Left lung (tissue), 10 donors: ENCODE results near the gene GNA12. TPM values are rescaled to one million over a fixed set of nuclear protein-coding genes. Genes with fewer than 3 reads are reported as not detected.
"Not testable (repeated sequence)": the region's sequence is repeated elsewhere in the genome, so short reads cannot be mapped to it uniquely, and the experiment has no call there.

Source experiments
- ATAC-seq: fragments of 200-7000 bp; cut with Tn5 transposase; one replicate; pipeline ENCODE4 v1.9.1; 2020; ENCODE audit warnings: moderate library complexity
- DNase-seq, 4 donors: peaks; one replicate each; pipeline ENCODE4 v3.0.0-alpha.2; 2013 to 2020
- H3K27ac ChIP-seq, 2 donors: fragments of 200-600 bp; sonication (generic) in 1 of 2; one replicate each; pipeline versions ENCODE4 v1.5.0 to v1.8.0; 2020 to 2021
- H3K27me3 ChIP-seq, 2 donors: fragments of 200-600 bp; sonication (generic) in 1 of 2; one replicate each; pipeline versions ENCODE4 v1.5.0 to v1.8.0; 2020 to 2021
- H3K36me3 ChIP-seq, 2 donors: fragments of 200-600 bp; sonication (generic) in 1 of 2; one replicate each; pipeline versions ENCODE4 v1.5.0 to v1.8.0; 2020 to 2021
- H3K4me1 ChIP-seq, 2 donors: fragments of 200-600 bp; one replicate each; pipeline ENCODE4 v1.8.0; 2021
- H3K4me3 ChIP-seq, 2 donors: fragments of 200-600 bp; sonication (generic) in 1 of 2; one replicate each; pipeline versions ENCODE4 v1.5.0 to v1.8.0; 2020 to 2021; ENCODE audit warnings: mild to moderate bottlenecking in 1 of 2
- H3K9me3 ChIP-seq, 2 donors: fragments of 200-600 bp; sonication (generic) in 1 of 2; one replicate each; pipeline versions ENCODE4 v1.5.0 to v1.8.0; 2020 to 2021
- CTCF ChIP-seq, 2 donors: fragments of 200-600 bp; sonication (generic) in 1 of 2; IDR thresholded peaks; one replicate each; pipeline versions ENCODE4 v1.5.0 to v1.8.0; 2021; ENCODE audit warnings: antibody characterized with exemption in 2 of 2
- intact Hi-C, 2 donors: fragments of 100-400 bp; cut with DNase I; formaldehyde crosslinking; loops; one replicate each; pipeline versions ENCODE4 v1.11.2 to v1.14.2; 2022
- polyA plus RNA-seq, 6 donors: library from polyadenylated mRNA; unstranded; fragments of 120-200 nt; gene quantifications; one replicate each; pipeline ENCODE4 v1.2.1, GENCODE V29; 2013; ENCODE audit not compliant: insufficient read length in 6 of 6
- total RNA-seq, 2 donors: library from RNA; stranded (reverse); fragmentation: NEBNext Ultra II Directional; extraction: Animal tissue kit (Norgen Biotek cat#: 25700); gene quantifications; one replicate each; pipeline ENCODE4 v1.2.1, GENCODE V29; 2021
- donor health status: DM: no; HTN: yes; CAD: no.
- donor health status: DM: no; HTN: no; CAD: no.

Gene GNA12
- total and polyA plus RNA-seq, 8 donors, result 48.7 to 67.5 (median 55.1) TPM

- DNase-seq (no peak), ATAC-seq (no peak)
- Histone ChIP-seq H3K4me3 (no peak overlapping the region), H3K4me1 (peaks cover 0 to 5% of the 10 kb centered on the region in 2 donors), H3K36me3 (no peaks in the 10 kb centered on the region), H3K9me3 (no peaks in the 10 kb centered on the region), H3K27ac (no peak overlapping the region), H3K27me3 (peaks cover 4 to 73% of the 10 kb centered on the region in 2 donors)
- intact Hi-C loops, result loop anchor here in 1 of 2 donors (10.0 kb wide), 2 partner anchors 117 to 227 kb away; no protein-coding TSS in a partner anchor
- TF ChIP-seq CTCF (IDR thresholded peaks at IDR 0.05), result no peak
Measured at GRCh38 chr7:2681929-2682799, 161.9 kb downstream of the GNA12 start.

- DNase-seq, result peak in 3 of 4 donors; percentile 62 to 93 (median 83)
- Histone ChIP-seq H3K4me3 (no peak overlapping the region), H3K36me3 (no peaks in the 10 kb centered on the region), H3K9me3 (no peaks in the 10 kb centered on the region), H3K27ac (no peak overlapping the region), H3K4me1 (peaks cover 0 to 5% of the 10 kb centered on the region in 2 donors), H3K27me3 (peaks cover 0 to 61% of the 10 kb centered on the region in 2 donors)
- peak; percentile 70 to 80 for TF ChIP-seq CTCF (IDR thresholded peaks at IDR 0.05)
- intact Hi-C loops, result loop anchor here in 1 of 2 donors (10.0 kb wide), 2 partner anchors 116 to 226 kb away; no protein-coding TSS in a partner anchor
- ATAC-seq, result peak; percentile 91
Measured at GRCh38 chr7:2680792-2681490, 163.2 kb downstream of the GNA12 start.

GRCh38 chr7:2680256-2680655 lies 163.9 kb downstream of the GNA12 start:
- Histone ChIP-seq H3K4me1 (peaks cover 0 to 5% of the 10 kb centered on the region in 2 donors), H3K4me3 (no peak overlapping the region), H3K36me3 (no peaks in the 10 kb centered on the region), H3K27me3 (peaks cover 0 to 54% of the 10 kb centered on the region in 2 donors), H3K27ac (no peak overlapping the region), H3K9me3 (no peaks in the 10 kb centered on the region)
- intact Hi-C loops, result loop anchor here in 1 of 2 donors (10.0 kb wide), 2 partner anchors 115 to 225 kb away; no protein-coding TSS in a partner anchor
- TF ChIP-seq CTCF (IDR thresholded peaks at IDR 0.05), result no peak
- ATAC-seq (no peak), DNase-seq (no peak)

- peaks cover 0 to 46% of the 10 kb centered on the region in 2 donors for H3K27me3 ChIP-seq
- H3K4me1 ChIP-seq, H3K4me3 ChIP-seq, ATAC-seq, H3K36me3 ChIP-seq, H3K9me3 ChIP-seq, H3K27ac ChIP-seq: not testable (repeated sequence)
- intact Hi-C loops, result loop anchor here in 1 of 2 donors (10.0 kb wide), 2 partner anchors 115 to 225 kb away; no protein-coding TSS in a partner anchor
- DNase-seq, result peak in 1 of 4 donors; percentile 34
Measured at GRCh38 chr7:2679135-2680127, 164.7 kb downstream of the GNA12 start.

GRCh38 chr7:2678454-2678853 lies 165.7 kb downstream of the GNA12 start:
- ATAC-seq, H3K36me3 ChIP-seq, H3K4me3 ChIP-seq, H3K9me3 ChIP-seq, intact Hi-C loops, H3K4me1 ChIP-seq, H3K27ac ChIP-seq, DNase-seq: not testable (repeated sequence)
- peaks cover 0 to 45% of the 10 kb centered on the region in 2 donors for H3K27me3 ChIP-seq

Other genes with a start within 250 kb of the GNA12 start
- 100 to 1,000 TPM in 1 of 2 donors, 10 to 100 TPM in 1; 82.9 to 105 TPM for gene TTYH3, start 212.3 kb downstream of the GNA12 start, total RNA-seq
- gene TTYH3, start 212.3 kb downstream of the GNA12 start, polyA plus RNA-seq, result 100 to 1,000 TPM in 4 of 6 donors, 10 to 100 TPM in 2; 93.1 to 153 (median 120) TPM
- 1 to 10 TPM in 1 of 2 donors, under 1 TPM in 1; 0.13 to 1.3 TPM for gene AMZ1, start 156.1 kb downstream of the GNA12 start, total RNA-seq
- gene AMZ1, start 156.1 kb downstream of the GNA12 start, polyA plus RNA-seq, result 1 to 10 TPM in 1 of 6 donors, under 1 TPM in 5; 0.50 to 1.7 (median 0.71) TPM
- 1 to 10 TPM; 4.7 to 8.1 TPM for gene CARD11, start 199.6 kb upstream of the GNA12 start, total RNA-seq
- 1 to 10 TPM; 2.7 to 4.8 (median 3.4) TPM for gene CARD11, start 199.6 kb upstream of the GNA12 start, polyA plus RNA-seq